ENCODE results near the gene KRTAP4-11.
"Not testable (repeated sequence)": the region's sequence is repeated elsewhere in the genome, so short reads cannot be mapped to it uniquely, and the experiment has no call there.

Gene KRTAP4-11

GRCh38 chr17:41151525-41151924, 33.4 kb upstream of the KRTAP4-11 start:
- Histone ChIP-seq H3K9me3 (ENCODE audit: control insufficient read depth, low read length) (no peaks in the 10 kb centered on the region), H2AFZ (no peak overlapping the region), H3K4me3 (ENCODE audit: low read depth, low read length) (no peak overlapping the region)

GRCh38 chr17:41150026-41150425, 31.9 kb upstream of the KRTAP4-11 start:
- no peak overlapping the region for H3K4me3 ChIP-seq (ENCODE audit: low read depth, low read length)
- no peak overlapping the region for H3K4me2 ChIP-seq (ENCODE audit: low read length)
- no peaks in the 10 kb centered on the region for H3K36me3 ChIP-seq (ENCODE audit: control insufficient read depth, insufficient read depth, low read length)
- no peak for TF ChIP-seq CTCF (IDR thresholded peaks at IDR 0.05)
- H3K79me2 ChIP-seq: no peaks in the 10 kb centered on the region
- H3K27me3 ChIP-seq (ENCODE audit: control insufficient read depth, insufficient read depth, low read length): no peaks in the 10 kb centered on the region
- H3K9me3 ChIP-seq (ENCODE audit: control insufficient read depth, low read length): no peaks in the 10 kb centered on the region
- H2AFZ ChIP-seq: no peak overlapping the region
- no peak overlapping the region for H3K27ac ChIP-seq
- H3K9ac ChIP-seq: no peak overlapping the region
- no peaks in the 10 kb centered on the region for H3K4me1 ChIP-seq

More at GRCh38 chr17:41151525-41151924, 33.4 kb upstream of the KRTAP4-11 start:
- no peaks in the 10 kb centered on the region for H3K27me3 ChIP-seq (ENCODE audit: control insufficient read depth, insufficient read depth, low read length)
- H3K4me1 ChIP-seq: no peaks in the 10 kb centered on the region
- H3K36me3 ChIP-seq (ENCODE audit: control insufficient read depth, insufficient read depth, low read length): no peaks in the 10 kb centered on the region
- H3K79me2 ChIP-seq: no peaks in the 10 kb centered on the region
- no peak for TF ChIP-seq CTCF (IDR thresholded peaks at IDR 0.05)
- H3K4me2 ChIP-seq (ENCODE audit: low read length): no peak overlapping the region
- H3K9ac ChIP-seq: no peak overlapping the region
- H3K27ac ChIP-seq: no peak overlapping the region

- H3K4me3 ChIP-seq (ENCODE audit: low read depth, low read length): no peak within 1 kb of the TSS
- H3K9ac ChIP-seq: no peak within 1 kb of the TSS
- no peak within 1 kb of the TSS for H3K27ac ChIP-seq
- TF ChIP-seq CTCF (IDR thresholded peaks at IDR 0.05): no peak
- H3K4me2 ChIP-seq (ENCODE audit: low read length): no peak within 1 kb of the TSS
- no peaks in the 10 kb centered on the region for H3K9me3 ChIP-seq (ENCODE audit: control insufficient read depth, low read length)
- no peaks in the 10 kb centered on the region for H3K36me3 ChIP-seq (ENCODE audit: control insufficient read depth, insufficient read depth, low read length)
- no peaks in the 10 kb centered on the region for H3K79me2 ChIP-seq
- no peaks in the 10 kb centered on the region for H3K4me1 ChIP-seq
- no peaks in the 10 kb centered on the region for H3K27me3 ChIP-seq (ENCODE audit: control insufficient read depth, insufficient read depth, low read length)
- no peak within 1 kb of the TSS for H2AFZ ChIP-seq
Measured at GRCh38 chr17:41149652-41149985, 31.4 kb upstream of the KRTAP4-11 start, which contains the start of gene KRTAP4-5. Gene KRTAP4-5, minus strand, starts transcription at chr17:41149825. Its CDS starts 58 bp downstream, at chr17:41149767.

GRCh38 chr17:41148971-41149651, 30.9 kb upstream of the KRTAP4-11 start:
- not testable (repeated sequence) for H3K79me2 ChIP-seq; H2AFZ ChIP-seq; H3K4me1 ChIP-seq; H3K27ac ChIP-seq; H3K4me2 ChIP-seq (ENCODE audit: low read length); H3K36me3 ChIP-seq (ENCODE audit: control insufficient read depth, insufficient read depth, low read length); H3K4me3 ChIP-seq (ENCODE audit: low read depth, low read length); H3K27me3 ChIP-seq (ENCODE audit: control insufficient read depth, insufficient read depth, low read length); H3K9ac ChIP-seq; H3K9me3 ChIP-seq (ENCODE audit: control insufficient read depth, low read length)

GRCh38 chr17:41147531-41148204, 29.5 kb upstream of the KRTAP4-11 start:
- no peaks in the 10 kb centered on the region for H3K27me3 ChIP-seq (ENCODE audit: control insufficient read depth, insufficient read depth, low read length)
- no peak overlapping the region for H3K9ac ChIP-seq
- no peaks in the 10 kb centered on the region for H3K36me3 ChIP-seq (ENCODE audit: control insufficient read depth, insufficient read depth, low read length)
- H3K4me3 ChIP-seq (ENCODE audit: low read depth, low read length): no peak overlapping the region
- no peak overlapping the region for H2AFZ ChIP-seq
- no peak for TF ChIP-seq CTCF (IDR thresholded peaks at IDR 0.05)
- H3K4me1 ChIP-seq: no peaks in the 10 kb centered on the region
- H3K9me3 ChIP-seq (ENCODE audit: control insufficient read depth, low read length): no peaks in the 10 kb centered on the region
- H3K4me2 ChIP-seq (ENCODE audit: low read length): no peak overlapping the region
- H3K79me2 ChIP-seq: no peaks in the 10 kb centered on the region
- no peak overlapping the region for H3K27ac ChIP-seq

Measured in parathyroid adenoma (tissue), 2 donors.